Stimulated activated naive B cell treated with anti-CD40 and anti-IgM and Interleukin-4, amounts not matched to agents 10 μg/mL and 1 μg/mL and 100 μg/mL, for 72 hours (primary cell): ENCODE data around the gene CACNA1E.
A peak's percentile ranks its signal among the peaks of the same experiment; 100 is the strongest.

Experiments used
- ATAC-seq, 2 donors: fragments of 150-1000 bp; cut with Tn5 transposase; replicated peaks; 2 replicates each; pipeline ENCODE4 v1.10.0; 2021; ENCODE audit warnings: moderate library complexity in 1 of 2
- DNase-seq: peaks from one replicate; pipeline ENCODE4 v3.0.0; 2021
- H3K27ac Mint-ChIP-seq: one replicate; pipeline ENCODE4 v1.8.0; 2022; ENCODE audit warnings: mild to moderate bottlenecking, mixed read lengths
- H3K27me3 Mint-ChIP-seq, 2 donors: one replicate each; pipeline ENCODE4 v1.8.0; 2022; ENCODE audit warnings: mixed read lengths in 2 of 2
- H3K36me3 Mint-ChIP-seq, 2 donors: one replicate each; pipeline ENCODE4 v1.8.0; 2022; ENCODE audit warnings: mixed read lengths in 2 of 2, mild to moderate bottlenecking in 1 of 2
- H3K4me1 Mint-ChIP-seq, 2 donors: one replicate each; pipeline ENCODE4 v1.8.0; 2022; ENCODE audit warnings: mixed read lengths in 2 of 2, mild to moderate bottlenecking in 1 of 2
- H3K4me3 Mint-ChIP-seq, 2 donors: one replicate each; pipeline ENCODE4 v1.8.0; 2022; ENCODE audit warnings: mild to moderate bottlenecking in 2 of 2, mixed read lengths in 2 of 2, moderate library complexity in 1 of 2
- H3K9me3 Mint-ChIP-seq, 2 donors: one replicate each; pipeline ENCODE4 v1.8.0; 2022; ENCODE audit warnings: mixed read lengths in 2 of 2, mild to moderate bottlenecking in 1 of 2

The CACNA1E gene

GRCh38 chr1:181660621-181661020, 177.3 kb downstream of the CACNA1E start:
- H3K4me3 Mint-ChIP-seq, result no peak overlapping the region
- no peak for ATAC-seq
- H3K36me3 Mint-ChIP-seq, result no peaks in the 10 kb centered on the region
- H3K27me3 Mint-ChIP-seq, result peaks cover 7 to 13% of the 10 kb centered on the region in 2 donors
- no peak for DNase-seq
- no peak overlapping the region for H3K27ac Mint-ChIP-seq
- peaks cover 0 to 8% of the 10 kb centered on the region in 2 donors for H3K9me3 Mint-ChIP-seq
- H3K4me1 Mint-ChIP-seq, result no peaks in the 10 kb centered on the region

GRCh38 chr1:181661569-181661968, 178.3 kb downstream of the CACNA1E start:
- DNase-seq, result no peak
- Mint-ChIP-seq H3K9me3 (peaks cover 0 to 8% of the 10 kb centered on the region in 2 donors), H3K27ac (no peak overlapping the region), H3K4me1 (no peaks in the 10 kb centered on the region), H3K4me3 (no peak overlapping the region), H3K27me3 (peaks cover 7 to 13% of the 10 kb centered on the region in 2 donors), H3K36me3 (no peaks in the 10 kb centered on the region)
- no peak for ATAC-seq

GRCh38 chr1:181662606-181663005, 179.3 kb downstream of the CACNA1E start:
- ATAC-seq, result no peak
- H3K36me3 Mint-ChIP-seq, result no peaks in the 10 kb centered on the region
- no peak overlapping the region for H3K4me3 Mint-ChIP-seq
- H3K27me3 Mint-ChIP-seq, result peaks cover 7 to 13% of the 10 kb centered on the region in 2 donors
- H3K9me3 Mint-ChIP-seq, result peaks cover 0 to 8% of the 10 kb centered on the region in 2 donors
- no peaks in the 10 kb centered on the region for H3K4me1 Mint-ChIP-seq
- no peak overlapping the region for H3K27ac Mint-ChIP-seq
- no peak for DNase-seq

- Mint-ChIP-seq H3K27ac (no peak overlapping the region), H3K36me3 (no peaks in the 10 kb centered on the region), H3K27me3 (peaks cover 0 to 6% of the 10 kb centered on the region in 2 donors), H3K4me1 (no peaks in the 10 kb centered on the region), H3K9me3 (peaks cover 0 to 12% of the 10 kb centered on the region in 2 donors), H3K4me3 (no peak overlapping the region)
- DNase-seq, result no peak
- ATAC-seq, result no peak
Measured at GRCh38 chr1:181664543-181664942, 181.2 kb downstream of the CACNA1E start.

GRCh38 chr1:181669246-181669645, 185.9 kb downstream of the CACNA1E start:
- Mint-ChIP-seq H3K4me1 (no peaks in the 10 kb centered on the region), H3K4me3 (no peak overlapping the region), H3K9me3 (peaks cover 3 to 4% of the 10 kb centered on the region in 2 donors), H3K27ac (no peak overlapping the region), H3K27me3 (peaks cover 8 to 17% of the 10 kb centered on the region in 2 donors), H3K36me3 (no peaks in the 10 kb centered on the region)
- ATAC-seq (no peak), DNase-seq (no peak)

GRCh38 chr1:181674617-181675016, 191.3 kb downstream of the CACNA1E start:
- H3K36me3 Mint-ChIP-seq, result no peaks in the 10 kb centered on the region
- peaks cover 0 to 3% of the 10 kb centered on the region in 2 donors for H3K9me3 Mint-ChIP-seq
- DNase-seq, result no peak
- peaks cover 11 to 31% of the 10 kb centered on the region in 2 donors for H3K27me3 Mint-ChIP-seq
- no peak overlapping the region for H3K27ac Mint-ChIP-seq
- H3K4me1 Mint-ChIP-seq, result no peaks in the 10 kb centered on the region
- no peak overlapping the region for H3K4me3 Mint-ChIP-seq
- ATAC-seq, result no peak

- Mint-ChIP-seq H3K9me3 (peaks cover 0 to 3% of the 10 kb centered on the region in 2 donors), H3K27me3 (peaks cover 11 to 31% of the 10 kb centered on the region in 2 donors), H3K36me3 (no peaks in the 10 kb centered on the region), H3K4me3 (no peak overlapping the region), H3K27ac (no peak overlapping the region), H3K4me1 (no peaks in the 10 kb centered on the region)
- DNase-seq (no peak), ATAC-seq (no peak)
Measured at GRCh38 chr1:181675091-181675917, 192.0 kb downstream of the CACNA1E start.

GRCh38 chr1:181675918-181676190, 192.5 kb downstream of the CACNA1E start:
- DNase-seq, result no peak
- Mint-ChIP-seq H3K4me3 (no peak overlapping the region), H3K4me1 (no peaks in the 10 kb centered on the region), H3K27me3 (peaks cover 15 to 31% of the 10 kb centered on the region in 2 donors), H3K27ac (no peak overlapping the region), H3K9me3 (peaks cover 0 to 3% of the 10 kb centered on the region in 2 donors), H3K36me3 (no peaks in the 10 kb centered on the region)
- ATAC-seq, result no peak

- no peaks in the 10 kb centered on the region for H3K36me3 Mint-ChIP-seq
- H3K4me3 Mint-ChIP-seq, result no peak overlapping the region
- ATAC-seq (peak; percentile 58 to 78), DNase-seq (no peak)
- H3K4me1 Mint-ChIP-seq, result no peaks in the 10 kb centered on the region
- peaks cover 0 to 4% of the 10 kb centered on the region in 2 donors for H3K9me3 Mint-ChIP-seq
- H3K27me3 Mint-ChIP-seq, result peaks cover 15 to 31% of the 10 kb centered on the region in 2 donors
- H3K27ac Mint-ChIP-seq, result no peak overlapping the region
Measured at GRCh38 chr1:181676269-181676668, 193.0 kb downstream of the CACNA1E start.

GRCh38 chr1:181680332-181680731, 197.0 kb downstream of the CACNA1E start:
- Mint-ChIP-seq H3K27ac (no peak overlapping the region), H3K36me3 (no peaks in the 10 kb centered on the region), H3K4me3 (no peak overlapping the region), H3K27me3 (peaks cover 7 to 22% of the 10 kb centered on the region in 2 donors), H3K9me3 (peaks cover 0 to 2% of the 10 kb centered on the region in 2 donors), H3K4me1 (no peaks in the 10 kb centered on the region)
- DNase-seq (no peak), ATAC-seq (no peak)

- Mint-ChIP-seq H3K36me3 (no peaks in the 10 kb centered on the region), H3K9me3 (peaks cover 0 to 2% of the 10 kb centered on the region in 2 donors), H3K4me1 (no peaks in the 10 kb centered on the region), H3K4me3 (no peak overlapping the region), H3K27ac (no peak overlapping the region), H3K27me3 (peaks cover 7 to 20% of the 10 kb centered on the region in 2 donors)
- DNase-seq, result no peak
- no peak for ATAC-seq
Measured at GRCh38 chr1:181680871-181681270, 197.6 kb downstream of the CACNA1E start.

GRCh38 chr1:181685211-181685610, 201.9 kb downstream of the CACNA1E start:
- Mint-ChIP-seq H3K27me3 (peaks cover 8 to 17% of the 10 kb centered on the region in 2 donors), H3K27ac (no peak overlapping the region), H3K4me1 (no peaks in the 10 kb centered on the region), H3K4me3 (no peak overlapping the region), H3K9me3 (peaks cover 0 to 4% of the 10 kb centered on the region in 2 donors), H3K36me3 (no peaks in the 10 kb centered on the region)
- no peak for ATAC-seq
- no peak for DNase-seq

- no peaks in the 10 kb centered on the region for H3K36me3 Mint-ChIP-seq
- H3K9me3 Mint-ChIP-seq, result peaks cover 0 to 3% of the 10 kb centered on the region in 2 donors
- ATAC-seq, result no peak
- no peaks in the 10 kb centered on the region for H3K4me1 Mint-ChIP-seq
- no peak overlapping the region for H3K4me3 Mint-ChIP-seq
- peaks cover 3 to 16% of the 10 kb centered on the region in 2 donors for H3K27me3 Mint-ChIP-seq
- DNase-seq, result no peak
- no peak overlapping the region for H3K27ac Mint-ChIP-seq
Measured at GRCh38 chr1:181701891-181702290, 218.6 kb downstream of the CACNA1E start.

GRCh38 chr1:181704546-181704945, 221.2 kb downstream of the CACNA1E start:
- Mint-ChIP-seq H3K4me1 (no peaks in the 10 kb centered on the region), H3K9me3 (peaks cover 0 to 1% of the 10 kb centered on the region in 2 donors), H3K36me3 (no peaks in the 10 kb centered on the region), H3K27ac (no peak overlapping the region), H3K4me3 (no peak overlapping the region), H3K27me3 (peaks cover 3 to 10% of the 10 kb centered on the region in 2 donors)
- ATAC-seq (no peak), DNase-seq (no peak)

GRCh38 chr1:181711820-181712219, 228.5 kb downstream of the CACNA1E start:
- H3K4me1 Mint-ChIP-seq, result no peaks in the 10 kb centered on the region
- no peaks in the 10 kb centered on the region for H3K36me3 Mint-ChIP-seq

More at GRCh38 chr1:181711820-181712219, 228.5 kb downstream of the CACNA1E start:
- Mint-ChIP-seq H3K9me3 (no peaks in the 10 kb centered on the region), H3K27me3 (peaks cover 0 to 8% of the 10 kb centered on the region in 2 donors), H3K27ac (no peak overlapping the region), H3K4me3 (no peak overlapping the region)
- DNase-seq (no peak), ATAC-seq (no peak)
